ENCODE measurements around the gene RESP18.
"Not testable (repeated sequence)": the region's sequence is repeated elsewhere in the genome, so short reads cannot be mapped to it uniquely, and the experiment has no call there.

RESP18 gene

GRCh38 chr2:219291394-219291793 lies 41.1 kb downstream of the RESP18 start:
- DNase-seq = no peak

DNA sequence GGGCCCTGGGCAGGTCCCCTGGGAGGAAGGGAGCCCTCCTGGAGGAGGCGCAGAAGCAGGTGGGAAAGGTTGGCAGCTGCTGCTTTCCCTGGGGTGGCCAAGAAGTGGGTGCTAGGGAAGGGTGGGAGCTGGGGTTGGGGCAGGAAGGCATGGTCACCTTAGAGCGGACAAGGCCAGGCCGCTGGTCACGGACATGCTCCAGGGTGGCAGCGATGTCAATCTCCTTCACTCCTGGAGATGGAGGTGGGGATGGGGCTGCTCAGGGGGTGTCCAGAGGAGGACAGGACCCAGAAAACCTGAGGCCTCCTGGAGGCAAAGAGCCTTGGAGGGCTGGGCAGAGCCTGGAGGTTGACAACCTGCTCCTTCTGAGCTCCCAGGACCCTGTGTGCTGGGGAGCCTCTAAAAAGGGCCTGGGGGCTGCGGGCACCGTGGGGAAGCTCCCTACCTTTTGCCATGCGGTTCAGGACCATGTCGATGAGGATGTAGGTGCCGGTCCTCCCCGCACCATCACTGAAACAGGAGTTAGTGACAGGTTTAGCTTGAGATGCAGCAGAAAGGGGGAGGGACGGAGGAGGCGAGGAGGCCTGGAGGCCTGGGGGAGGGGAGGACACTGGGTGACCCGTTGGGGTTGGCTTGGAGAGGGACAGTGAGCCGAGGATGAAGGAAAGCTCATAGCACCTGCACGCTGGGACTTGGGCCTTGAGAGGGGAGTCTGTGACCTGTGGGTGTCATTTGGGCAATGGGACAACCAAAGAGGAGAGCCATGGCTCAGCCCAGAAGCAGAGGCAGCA lies 42.0 kb downstream of the RESP18 start:
- DNase-seq = no peak

- DNase-seq = peak; percentile 33 to 55
These were observed 42.8 kb downstream of the RESP18 start for GRCh38 chr2:219289537-219290361.

DNA sequence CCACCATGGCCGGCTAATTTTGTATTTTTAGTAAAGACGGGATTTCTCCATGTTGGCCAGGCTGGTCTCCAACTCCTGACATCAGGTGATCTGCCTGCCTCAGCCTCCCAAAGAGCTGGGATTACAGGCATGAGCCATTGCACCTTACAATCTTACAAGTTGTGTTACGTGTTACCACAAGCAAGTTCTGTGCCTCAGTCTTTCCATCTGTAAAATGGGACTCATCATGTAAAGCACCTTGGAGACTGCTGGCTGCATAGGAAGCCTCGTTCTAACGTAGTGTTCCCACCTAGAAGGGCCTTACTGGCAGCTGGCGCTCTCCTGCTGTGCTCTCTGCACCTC lies 43.4 kb downstream of the RESP18 start:
- no peak for DNase-seq

DNA sequence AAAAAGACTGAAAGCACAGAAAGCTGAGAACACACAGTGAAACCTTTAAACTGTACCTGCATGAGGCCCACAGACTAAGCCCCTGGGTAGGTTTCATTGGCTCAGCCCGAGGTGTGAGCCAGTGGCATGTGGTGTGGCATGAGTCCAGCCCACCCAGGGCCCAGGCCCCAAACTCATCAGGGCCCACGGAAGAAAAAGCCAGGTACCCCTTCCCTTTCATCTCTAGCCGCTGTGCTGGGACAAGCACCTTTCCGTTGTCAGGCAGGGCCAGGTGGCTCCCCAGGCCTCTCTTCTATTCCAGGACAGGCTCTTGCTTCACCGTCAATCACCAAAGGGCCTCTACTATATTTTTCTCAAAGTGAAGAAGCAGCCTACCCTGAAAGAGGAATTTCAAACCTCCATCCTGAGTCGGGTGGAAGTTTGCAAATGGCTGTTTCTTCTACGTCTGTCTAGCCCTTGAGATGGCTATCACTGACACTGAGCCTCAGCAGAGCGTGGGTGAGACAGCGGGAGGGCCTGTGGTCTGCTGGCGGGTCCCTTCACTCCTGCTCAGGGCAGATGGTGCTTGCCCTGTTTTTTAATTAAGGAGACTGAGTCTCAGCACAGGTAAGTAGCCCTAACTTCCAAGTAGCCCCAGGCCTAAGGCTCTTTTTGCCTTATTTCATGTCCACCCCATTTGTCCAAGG lies 44.8 kb downstream of the RESP18 start:
- no peak for DNase-seq

- DNase-seq = not testable (repeated sequence)
These were observed 45.5 kb downstream of the RESP18 start for GRCh38 chr2:219287116-219287440.

GRCh38 chr2:219286436-219287115 lies 46.0 kb downstream of the RESP18 start:
- peak in 1 of 2 donors; percentile 35 for DNase-seq

- DNase-seq = no peak
These were observed 46.6 kb downstream of the RESP18 start for GRCh38 chr2:219285894-219286425.

DNA sequence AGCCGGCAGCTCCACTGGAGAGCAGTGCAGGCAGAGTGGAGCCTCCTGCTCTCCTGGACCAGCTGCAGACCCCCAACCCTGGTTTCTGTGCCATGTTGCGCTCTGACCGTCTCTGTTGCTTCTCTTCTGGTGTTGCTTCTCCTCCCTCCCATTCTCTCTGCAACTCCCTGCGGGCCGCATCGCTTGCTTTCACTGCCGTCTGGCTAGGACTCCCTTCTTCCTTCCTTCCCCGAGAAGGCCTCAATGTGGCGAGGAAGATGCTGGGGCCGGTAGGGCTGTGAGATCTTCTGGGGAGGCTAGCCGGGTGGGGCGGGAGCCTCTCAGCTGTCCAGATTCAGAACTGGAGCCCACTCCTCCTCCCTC lies 47.2 kb downstream of the RESP18 start:
- no peak for DNase-seq

GRCh38 chr2:219284501-219285372 lies 47.8 kb downstream of the RESP18 start:
- no peak for DNase-seq

GRCh38 chr2:219282943-219283581 lies 49.5 kb downstream of the RESP18 start:
- no peak for DNase-seq

DNA sequence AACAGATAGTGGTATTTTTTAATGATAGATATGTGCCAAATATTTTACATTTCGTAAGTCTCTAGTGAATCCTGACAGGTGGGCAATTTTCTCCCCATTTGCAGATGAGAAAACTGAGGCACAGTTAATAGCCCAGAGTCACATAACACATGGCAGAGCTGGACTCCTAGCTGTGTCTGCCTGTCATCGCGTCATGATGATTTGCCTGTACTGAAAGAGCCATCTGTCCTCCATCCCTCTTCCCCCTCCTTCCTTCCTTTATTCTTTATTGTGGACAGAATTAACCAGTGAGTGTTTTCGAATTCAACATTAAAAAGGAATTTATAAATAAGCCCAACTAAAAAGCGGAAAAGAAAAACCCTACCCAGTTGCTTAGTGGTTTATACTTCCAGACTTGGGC lies 50.2 kb downstream of the RESP18 start:
- DNase-seq = no peak

DNA sequence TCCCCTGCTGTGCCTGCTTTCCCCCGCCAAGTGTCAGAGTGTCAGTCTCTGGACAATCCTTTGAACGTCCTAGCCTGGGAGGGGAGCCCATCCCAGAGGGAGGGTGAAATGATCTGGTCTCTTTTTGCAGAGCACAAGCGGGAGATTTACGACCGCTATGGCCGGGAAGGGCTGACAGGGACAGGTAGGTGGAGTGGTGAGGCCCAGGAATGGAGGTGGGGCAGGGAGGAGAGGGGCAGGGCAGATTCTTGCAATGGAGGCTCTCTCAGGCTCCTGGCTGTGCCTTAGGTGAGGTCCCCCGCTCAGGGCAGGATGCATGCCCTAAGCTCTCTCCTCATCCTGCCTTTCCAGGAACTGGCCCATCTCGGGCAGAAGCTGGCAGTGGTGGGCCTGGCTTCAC lies 51.0 kb downstream of the RESP18 start:
- DNase-seq = no peak

GRCh38 chr2:219280651-219281050 lies 51.9 kb downstream of the RESP18 start:
- no peak for DNase-seq

- no peak for DNase-seq
These were observed 52.5 kb downstream of the RESP18 start for GRCh38 chr2:219279916-219280516.

DNA sequence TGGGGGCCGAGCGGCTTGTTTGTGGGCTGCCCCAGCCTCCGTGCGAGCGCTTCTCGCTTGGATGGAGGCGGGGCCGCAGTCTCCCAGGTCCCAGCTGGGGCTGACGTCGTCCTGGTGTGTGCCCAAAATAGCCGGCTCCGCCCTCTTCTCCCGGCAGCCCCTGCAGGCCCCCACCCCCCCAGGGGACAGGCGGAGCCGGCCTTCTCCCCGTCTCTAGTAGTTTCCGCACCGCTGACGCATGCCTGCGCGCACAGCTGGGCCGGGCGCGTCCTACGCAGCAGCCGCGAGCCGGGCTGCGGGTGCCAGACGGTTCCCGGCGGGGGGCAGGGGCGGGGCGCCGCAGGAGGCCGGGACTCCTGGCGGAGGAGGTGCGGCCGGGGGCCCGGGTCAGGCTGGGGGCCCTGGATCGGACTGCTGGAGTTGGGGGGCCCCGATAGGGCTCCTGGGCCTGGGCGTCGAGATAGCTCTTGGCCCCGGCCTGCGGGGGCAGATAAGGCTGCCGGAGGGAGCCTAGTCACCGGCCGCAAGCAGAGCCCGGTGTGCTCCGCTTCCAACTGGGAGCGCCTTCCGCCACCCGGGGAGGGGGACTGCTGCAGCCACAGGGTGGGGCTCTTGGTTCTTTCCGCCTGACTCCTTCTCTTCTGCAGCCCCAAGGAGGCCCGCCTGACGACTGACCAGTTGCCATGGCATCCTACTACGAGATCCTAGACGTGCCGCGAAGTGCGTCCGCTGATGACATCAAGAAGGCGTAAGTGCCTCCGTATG lies 53.2 kb downstream of the RESP18 start, which contains the start of gene DNAJB2:
Gene DNAJB2, plus strand, starts transcription at position 216 of the 765 bp plus-strand sequence. Its CDS starts 468 bp downstream, at position 684.
- peak; percentile 99 to 100 for DNase-seq

DNA sequence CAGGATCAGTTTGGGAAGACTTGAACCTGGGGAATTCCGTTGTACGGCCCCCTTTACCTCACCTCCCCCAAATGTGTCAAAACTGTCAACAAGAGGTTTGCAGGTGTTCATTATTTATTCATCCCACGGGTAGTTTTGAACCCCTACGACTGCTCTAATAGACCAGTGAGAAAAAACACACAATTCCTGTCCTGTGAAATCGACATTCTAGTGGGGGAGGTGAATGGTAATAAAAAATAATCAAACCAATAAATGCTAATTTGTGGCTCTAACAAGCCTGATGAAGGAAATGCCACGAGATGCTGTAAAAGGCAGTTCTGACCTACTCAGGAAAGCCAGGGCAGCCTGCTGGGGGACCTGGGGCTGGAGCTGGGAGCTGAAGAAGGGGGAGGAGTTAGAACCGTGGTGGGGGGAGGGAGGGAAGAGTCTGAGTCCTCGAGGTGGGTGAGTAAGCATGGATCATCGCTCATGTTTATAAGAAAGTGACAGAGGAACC lies 53.8 kb downstream of the RESP18 start:
- no peak for DNase-seq

DNA sequence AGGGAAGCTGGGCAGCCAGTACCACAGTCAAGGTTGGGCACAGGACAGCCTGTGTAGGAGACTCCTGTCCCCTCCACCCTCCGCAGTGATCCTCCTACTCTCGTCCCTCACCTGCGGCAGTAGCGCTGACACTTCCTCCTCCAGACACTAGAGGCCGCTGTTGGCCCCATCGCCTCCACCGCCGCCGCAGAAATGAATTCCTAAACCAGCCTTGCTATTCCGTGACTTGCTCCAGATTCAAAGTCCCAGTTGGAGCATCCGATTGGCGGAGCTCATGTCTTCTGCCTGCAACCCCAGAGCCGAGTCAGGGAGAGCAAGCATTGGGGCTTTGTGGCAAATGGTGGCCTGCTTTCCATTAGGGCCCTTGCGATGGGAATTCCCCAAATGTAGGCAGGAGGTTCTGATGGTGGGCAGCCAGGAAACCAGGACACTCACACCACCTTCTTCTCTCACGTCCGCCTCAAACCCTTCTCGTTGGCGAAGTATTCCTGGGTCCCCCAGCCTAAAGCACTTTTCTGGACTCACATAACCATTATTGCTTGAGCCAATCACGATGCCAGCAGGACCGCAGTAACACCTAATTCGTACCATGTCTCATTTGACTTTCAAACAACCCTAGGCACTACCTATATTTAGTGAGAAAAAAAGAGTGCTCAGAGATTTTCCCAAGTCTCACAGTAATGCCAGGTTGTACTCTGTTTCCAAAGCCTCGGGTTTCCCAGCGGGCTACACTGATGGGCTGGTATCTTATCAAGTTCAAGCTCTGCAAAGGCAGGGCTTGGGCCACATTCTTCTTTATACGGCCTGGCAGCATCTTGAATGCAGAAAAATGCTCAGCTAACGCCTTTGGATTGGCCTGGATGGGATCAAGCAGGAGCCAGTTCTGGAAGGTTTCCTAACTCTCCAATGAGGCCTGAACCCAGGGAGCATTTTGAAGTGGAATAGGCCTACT lies 54.6 kb downstream of the RESP18 start:
- DNase-seq = peak; percentile 63 to 68
